ENCODE data around the gene OGDH.

- TF ChIP-seq GATA3 (IDR thresholded peaks at IDR 0.05; ENCODE audit: low read depth, low read length) = no peak
- no peak for TF ChIP-seq GATA2 (IDR thresholded peaks at IDR 0.05; ENCODE audit: low read depth, low read length)
These were observed 17.9 kb downstream of the OGDH start for GRCh38 chr7:44624318-44624717.
